Uterus (tissue), 4 donors: ENCODE data around the gene TTBK2. TPM values are rescaled to one million over a fixed set of nuclear protein-coding genes. Genes with fewer than 3 reads are reported as not detected.

Experiments
- DNase-seq, 2 donors: peaks; one replicate each; pipeline ENCODE4 v3.0.0-alpha.2; 2019 to 2020
- H3K27ac ChIP-seq, 2 donors: fragments of 200-600 bp; sonication (generic); 1 replicate in 1 of 2; 2 replicates in 1 of 2; pipeline ENCODE4 v1.5.1; 2016 to 2018
- H3K27me3 ChIP-seq, 2 donors: fragments of 200-600 bp; sonication (generic); one replicate each; pipeline ENCODE4 v1.5.1; 2018 to 2019; ENCODE audit warnings: control low read depth in 1 of 2
- H3K36me3 ChIP-seq, 2 donors: fragments of 200-600 bp; sonication (generic); one replicate each; pipeline ENCODE4 v1.5.1; 2019; ENCODE audit warnings: control low read depth in 1 of 2
- H3K4me1 ChIP-seq, 2 donors: fragments of 200-600 bp; sonication (generic); one replicate each; pipeline ENCODE4 v1.5.1; 2018 to 2019; ENCODE audit warnings: control low read depth in 1 of 2
- H3K4me3 ChIP-seq, 2 donors: fragments of 200-600 bp; sonication (generic); 1 replicate in 1 of 2; 2 replicates in 1 of 2; pipeline ENCODE4 v1.5.1; 2018 to 2019; ENCODE audit warnings: mild to moderate bottlenecking in 1 of 2
- H3K9me3 ChIP-seq, 2 donors: fragments of 200-600 bp; sonication (generic); one replicate each; pipeline ENCODE4 v1.5.1; 2019; ENCODE audit warnings: control low read depth in 1 of 2
- POLR2A ChIP-seq, 2 donors: fragments of 450-650 bp; IDR thresholded peaks; one replicate each; pipeline ENCODE4 v1.6.1; 2016; ENCODE audit warnings: antibody characterized with exemption in 2 of 2, mild to moderate bottlenecking in 1 of 2, moderate library complexity in 1 of 2
- intact Hi-C: fragments of 100-400 bp; cut with DNase I; formaldehyde crosslinking; loops from one replicate; pipeline ENCODE4 v1.15.1; 2023; ENCODE audit warnings: low total_unique reads
- total RNA-seq, 4 donors: library from RNA; depleted of rRNA in 3 of 4; stranded (reverse); fragments of >200 nt in 3 of 4; gene quantifications; one replicate each; pipeline versions ENCODE4 v1.1.0 to v1.2.4, GENCODE V29; 2014 to 2023
- TF ChIP-seq, protein P1 (sequence below), 4 experiments: fragments of 200-600 bp in 2 of 4; fragments of 450-650 bp in 2 of 4; sonication (generic) in 2 of 4; IDR thresholded peaks; one replicate each; pipeline ENCODE4 v1.5.1; 2016 to 2019; ENCODE audit warnings: antibody characterized with exemption in 4 of 4, mild to moderate bottlenecking in 2 of 4, moderate library complexity in 1 of 4
- donor health status: DM: yes; HTN: yes; CAD: no.

The TTBK2 gene
- total RNA-seq, 4 donors from 2014 or later = 5.9 to 32.3 (median 20.6) TPM

DNA sequence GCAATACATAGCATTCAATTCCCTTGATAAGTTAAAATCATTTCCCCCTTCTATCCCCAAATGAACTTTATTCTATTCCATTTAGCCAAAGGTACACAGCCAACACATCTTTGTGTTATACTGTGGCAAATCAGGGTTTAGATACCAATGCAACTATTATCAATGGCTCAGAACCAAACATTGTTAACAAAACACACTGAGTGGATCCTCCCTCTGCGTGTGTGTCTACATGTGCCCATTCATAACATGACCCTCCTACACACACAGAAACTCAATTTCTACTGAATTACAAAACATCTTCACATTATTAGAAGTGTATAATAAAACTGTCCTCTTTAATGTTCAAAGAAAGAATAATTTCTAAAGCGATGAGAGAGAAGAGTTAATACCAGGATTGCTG lies 1.3 kb downstream of the TTBK2 start:
- intact Hi-C loops = no loop called here
- no peak for DNase-seq
- H3K36me3 ChIP-seq = no peaks in the 10 kb centered on the region
- TF ChIP-seq, protein P1, sequence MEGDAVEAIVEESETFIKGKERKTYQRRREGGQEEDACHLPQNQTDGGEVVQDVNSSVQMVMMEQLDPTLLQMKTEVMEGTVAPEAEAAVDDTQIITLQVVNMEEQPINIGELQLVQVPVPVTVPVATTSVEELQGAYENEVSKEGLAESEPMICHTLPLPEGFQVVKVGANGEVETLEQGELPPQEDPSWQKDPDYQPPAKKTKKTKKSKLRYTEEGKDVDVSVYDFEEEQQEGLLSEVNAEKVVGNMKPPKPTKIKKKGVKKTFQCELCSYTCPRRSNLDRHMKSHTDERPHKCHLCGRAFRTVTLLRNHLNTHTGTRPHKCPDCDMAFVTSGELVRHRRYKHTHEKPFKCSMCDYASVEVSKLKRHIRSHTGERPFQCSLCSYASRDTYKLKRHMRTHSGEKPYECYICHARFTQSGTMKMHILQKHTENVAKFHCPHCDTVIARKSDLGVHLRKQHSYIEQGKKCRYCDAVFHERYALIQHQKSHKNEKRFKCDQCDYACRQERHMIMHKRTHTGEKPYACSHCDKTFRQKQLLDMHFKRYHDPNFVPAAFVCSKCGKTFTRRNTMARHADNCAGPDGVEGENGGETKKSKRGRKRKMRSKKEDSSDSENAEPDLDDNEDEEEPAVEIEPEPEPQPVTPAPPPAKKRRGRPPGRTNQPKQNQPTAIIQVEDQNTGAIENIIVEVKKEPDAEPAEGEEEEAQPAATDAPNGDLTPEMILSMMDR (IDR thresholded peaks at IDR 0.05) = no peak
- no peak for TF ChIP-seq POLR2A (IDR thresholded peaks at IDR 0.05)
- no peaks in the 10 kb centered on the region for H3K27me3 ChIP-seq
- H3K4me3 ChIP-seq = peak overlapping the region in 1 of 2 donors; percentile 97
- no peaks in the 10 kb centered on the region for H3K9me3 ChIP-seq
- H3K4me1 ChIP-seq = no peaks in the 10 kb centered on the region
- H3K27ac ChIP-seq = peak overlapping the region; percentile 87 to 91

DNA sequence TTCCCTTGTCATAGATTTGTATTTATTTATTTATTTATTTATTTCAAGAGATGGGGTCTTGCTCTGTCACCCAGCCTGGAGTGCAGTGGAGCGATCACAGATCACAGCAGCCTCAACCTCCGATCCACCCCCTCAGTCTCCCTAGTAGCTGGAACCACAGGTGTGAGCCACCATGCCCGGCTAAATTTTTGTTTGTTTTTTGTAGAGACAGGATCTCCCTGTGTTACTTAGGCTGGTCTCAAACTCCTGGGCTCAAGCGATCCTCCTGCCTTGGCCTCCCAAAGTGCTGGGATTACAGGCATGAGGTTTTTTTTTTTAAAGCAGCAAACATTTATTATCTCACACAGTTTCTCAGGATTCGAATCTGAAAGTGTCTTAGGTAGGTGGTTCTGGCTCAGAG lies 2.5 kb downstream of the TTBK2 start:
- no peaks in the 10 kb centered on the region for H3K36me3 ChIP-seq
- no peaks in the 10 kb centered on the region for H3K4me1 ChIP-seq
- H3K27me3 ChIP-seq = no peaks in the 10 kb centered on the region
- intact Hi-C loops = no loop called here
- H3K27ac ChIP-seq = no peak overlapping the region
- H3K9me3 ChIP-seq = no peaks in the 10 kb centered on the region
- TF ChIP-seq, protein P1 (IDR thresholded peaks at IDR 0.05) = no peak
- no peak for TF ChIP-seq POLR2A (IDR thresholded peaks at IDR 0.05)
- H3K4me3 ChIP-seq = no peak overlapping the region
- no peak for DNase-seq

DNA sequence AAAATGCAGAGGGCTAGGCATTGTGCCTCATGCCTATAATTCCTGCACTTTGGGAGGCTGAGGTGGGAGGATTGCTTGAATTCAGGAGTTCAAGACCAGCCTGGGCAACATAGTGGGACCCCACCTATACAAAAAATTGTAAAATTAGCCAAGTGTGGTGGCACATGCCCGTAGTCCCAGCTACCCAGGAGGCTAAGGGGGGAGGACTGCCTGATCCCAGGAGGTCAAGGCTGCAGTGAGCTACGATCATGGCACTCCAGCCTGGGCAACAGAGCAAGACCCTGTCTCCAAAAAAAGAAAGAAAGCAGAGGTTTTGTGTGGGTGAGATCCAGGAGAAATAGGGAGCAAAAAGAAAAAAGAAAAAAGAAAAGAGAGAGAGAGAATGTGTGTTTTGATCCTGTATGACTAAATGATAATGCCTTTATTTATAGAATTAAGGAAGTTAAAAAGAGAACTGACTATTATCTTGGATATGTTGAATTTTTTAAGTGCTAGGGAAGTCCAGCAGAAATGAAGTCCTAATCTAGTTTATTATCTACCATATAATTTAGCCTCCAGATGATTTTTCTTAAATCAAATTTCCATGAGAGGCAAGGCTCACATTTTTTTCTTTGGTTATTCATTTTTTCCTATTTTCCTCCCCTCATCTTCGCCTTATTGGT lies 4.8 kb downstream of the TTBK2 start:
- Histone ChIP-seq H3K27ac (no peak overlapping the region), H3K27me3 (no peaks in the 10 kb centered on the region), H3K4me1 (no peaks in the 10 kb centered on the region), H3K36me3 (no peaks in the 10 kb centered on the region), H3K9me3 (no peaks in the 10 kb centered on the region), H3K4me3 (no peak overlapping the region)
- DNase-seq = no peak
- intact Hi-C loops = no loop called here
- TF ChIP-seq POLR2A (IDR thresholded peaks at IDR 0.05) = no peak
- TF ChIP-seq, protein P1 (IDR thresholded peaks at IDR 0.05) = no peak

DNA sequence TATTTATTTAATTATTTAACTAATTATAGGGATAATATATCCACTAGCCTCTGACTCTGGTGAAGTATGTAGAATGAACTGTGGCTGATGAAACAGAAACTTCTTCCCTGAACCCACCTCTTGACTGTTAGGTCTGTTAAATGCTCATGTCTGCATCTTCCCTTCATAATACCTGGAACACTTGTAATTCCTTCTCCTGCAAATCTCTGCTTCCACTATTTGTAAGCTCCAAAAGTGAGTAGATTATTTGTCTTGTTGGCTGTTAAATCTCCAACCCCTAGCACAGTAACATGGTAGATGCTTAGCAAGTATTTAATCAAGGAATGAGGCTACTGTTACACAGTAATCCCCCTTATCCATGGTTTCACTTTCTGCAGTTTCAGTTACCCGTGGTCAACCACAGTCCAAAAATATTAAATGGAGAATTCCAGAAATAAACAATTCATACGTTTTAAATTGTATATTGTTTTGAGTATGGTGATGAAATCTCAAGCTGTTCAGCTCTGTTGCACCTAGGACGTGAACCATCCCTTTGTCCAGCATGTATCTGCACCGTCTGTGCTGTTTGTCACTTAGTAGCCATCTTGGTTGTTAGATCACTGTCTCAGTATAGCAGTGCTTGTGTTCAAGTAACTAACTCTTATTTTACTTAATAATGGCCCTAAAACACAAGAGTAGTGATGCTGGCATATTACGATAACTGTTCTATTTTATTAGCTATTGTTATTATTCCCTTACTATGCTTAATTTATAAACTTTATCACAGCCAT lies 5.7 kb downstream of the TTBK2 start:
- Histone ChIP-seq H3K4me1 (no peaks in the 10 kb centered on the region), H3K36me3 (no peaks in the 10 kb centered on the region), H3K9me3 (no peaks in the 10 kb centered on the region), H3K27me3 (no peaks in the 10 kb centered on the region), H3K27ac (no peak overlapping the region), H3K4me3 (no peak overlapping the region)
- DNase-seq = no peak
- TF ChIP-seq, protein P1 (IDR thresholded peaks at IDR 0.05) = no peak
- TF ChIP-seq POLR2A (IDR thresholded peaks at IDR 0.05) = no peak
- intact Hi-C loops = no loop called here

DNA sequence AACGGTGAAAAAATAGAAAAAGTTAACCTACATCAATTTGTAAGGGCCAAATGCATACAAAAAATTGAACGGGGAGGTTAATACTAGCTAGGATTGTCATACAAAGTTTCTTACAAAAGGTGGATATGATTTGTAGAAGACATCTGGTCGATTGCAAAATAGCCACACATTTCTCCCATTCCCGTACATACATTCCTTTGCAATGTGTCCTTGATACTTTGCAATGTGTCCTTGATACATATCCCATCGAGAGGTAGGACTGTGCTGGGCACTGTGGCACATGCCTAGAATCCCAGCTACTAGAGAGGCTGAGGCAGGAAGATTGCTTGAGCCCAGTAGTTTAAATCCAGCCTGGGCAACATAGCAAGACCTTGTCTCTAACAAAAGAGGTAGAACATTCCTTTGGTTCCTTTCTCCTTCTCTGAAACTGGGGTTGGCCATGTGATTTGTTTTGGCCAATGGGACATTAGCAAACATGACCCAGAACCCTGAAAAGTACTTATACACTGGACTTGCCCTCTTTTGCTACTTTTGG lies 9.5 kb downstream of the TTBK2 start:
- no peak overlapping the region for H3K27ac ChIP-seq
- no peak overlapping the region for H3K4me3 ChIP-seq
- H3K4me1 ChIP-seq = no peaks in the 10 kb centered on the region
- no peaks in the 10 kb centered on the region for H3K36me3 ChIP-seq
- H3K9me3 ChIP-seq = no peaks in the 10 kb centered on the region
- TF ChIP-seq, protein P1 (IDR thresholded peaks at IDR 0.05) = no peak
- TF ChIP-seq POLR2A (IDR thresholded peaks at IDR 0.05) = no peak
- no peaks in the 10 kb centered on the region for H3K27me3 ChIP-seq
- no peak for DNase-seq
- intact Hi-C loops = no loop called here
